Spleen (tissue), 7 donors: ENCODE results near the gene INHA.

Source experiments
- CTCF ChIP-seq, 11 experiments: fragments of 200-600 bp in 7 of 11; fragments of 450-650 bp in 4 of 11; sonication (generic) in 4 of 11; IDR thresholded peaks in 8 of 11; conservative IDR thresholded peaks in 3 of 11; 1 replicate in 7 of 11; 2 replicates in 4 of 11; pipeline versions ENCODE4 v1.4.0 to v1.8.0; 2016 to 2021; ENCODE audit warnings: antibody characterized with exemption in 11 of 11, inconsistent platforms in 4 of 11, mild to moderate bottlenecking in 1 of 11
- POLR2AphosphoS5 ChIP-seq, 3 donors: sonication (generic); formaldehyde crosslinking; IDR thresholded peaks; one replicate each; pipeline ENCODE4 v1.5.1; 2017; ENCODE audit warnings: antibody characterized with exemption in 3 of 3
- donor health status: DM: no; HTN: no; CAD: no; lungs with moderate emphysema.
- donor health status: DM: no; HTN: no; CAD: no.
- donor health status: DM: no; HTN: no; CAD: no.

GRCh38 chr2:219616550-219616949 is 44.4 kb downstream of the INHA start:
- TF ChIP-seq CTCF (IDR thresholded peaks at IDR 0.05 in 8 of 11, conservative IDR thresholded peaks at IDR 0.05 in 3 of 11) (no peak), POLR2AphosphoS5 (IDR thresholded peaks at IDR 0.05) (no peak)
